ENCODE results near the gene NCOA7. TPM values are rescaled to one million over a fixed set of nuclear protein-coding genes. Genes with fewer than 3 reads are reported as not detected.

The NCOA7 gene
- total RNA-seq, 1 donor from 2014 or later, result 33.4 TPM

DNA sequence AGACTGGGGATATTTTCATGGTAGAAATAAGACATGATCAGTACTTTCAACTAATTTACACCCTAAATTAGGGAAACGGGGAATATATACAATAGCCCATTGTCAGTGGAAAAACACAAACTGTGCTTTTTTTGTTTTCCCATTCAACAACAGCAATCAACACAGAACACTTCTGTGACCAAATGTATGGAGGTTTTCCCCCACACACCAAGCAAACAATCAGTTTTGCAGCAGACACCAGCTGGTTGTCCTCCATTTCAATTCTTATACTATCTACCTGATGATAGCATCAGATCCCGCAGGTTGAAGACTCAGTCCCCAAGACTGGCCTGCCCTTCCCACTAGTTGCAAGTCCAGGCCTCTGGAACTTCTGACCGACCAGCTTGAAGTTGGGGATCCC is 170.4 kb downstream of the NCOA7 start:
- no peak for DNase-seq
- ChIA-PET CTCF (interaction anchor here (1.1 to 2.0 kb wide), 2 partner anchors 12 to 180 kb away, joined by 3 to 6 read pairs; no protein-coding TSS in a partner anchor), POLR2A (no interaction called here)
- Mint-ChIP-seq H3K9me3 (no peaks in the 10 kb centered on the region), H3K4me1 (peaks cover 12% of the 10 kb centered on the region), H3K27me3 (no peaks in the 10 kb centered on the region), H3K27ac (no peak overlapping the region), H3K36me3 (ENCODE audit: low read depth) (peaks cover 18% of the 10 kb centered on the region), H3K4me3 (no peak overlapping the region)
- intact Hi-C loops (cut with micrococcal nuclease), result no loop called here
- no peak for ATAC-seq (ENCODE audit: low read depth)
- no peak for TF ChIP-seq CTCF (IDR thresholded peaks at IDR 0.05)

GRCh38 chr6:125962900-125963497 is 172.2 kb downstream of the NCOA7 start:
- ATAC-seq (ENCODE audit: low read depth) (no peak), DNase-seq (no peak)
- Mint-ChIP-seq H3K27ac (no peak overlapping the region), H3K4me1 (peaks cover 25% of the 10 kb centered on the region), H3K9me3 (no peaks in the 10 kb centered on the region), H3K27me3 (no peaks in the 10 kb centered on the region), H3K4me3 (no peak overlapping the region), H3K36me3 (ENCODE audit: low read depth) (peaks cover 29% of the 10 kb centered on the region)
- CTCF ChIA-PET, result interaction anchor here (2.0 kb wide), 1 partner anchor 182 kb away, joined by 6 read pairs; no protein-coding TSS in a partner anchor
- no peak for TF ChIP-seq CTCF (IDR thresholded peaks at IDR 0.05)
- POLR2A ChIA-PET, result no interaction called here
- intact Hi-C loops (cut with micrococcal nuclease), result no loop called here

DNA sequence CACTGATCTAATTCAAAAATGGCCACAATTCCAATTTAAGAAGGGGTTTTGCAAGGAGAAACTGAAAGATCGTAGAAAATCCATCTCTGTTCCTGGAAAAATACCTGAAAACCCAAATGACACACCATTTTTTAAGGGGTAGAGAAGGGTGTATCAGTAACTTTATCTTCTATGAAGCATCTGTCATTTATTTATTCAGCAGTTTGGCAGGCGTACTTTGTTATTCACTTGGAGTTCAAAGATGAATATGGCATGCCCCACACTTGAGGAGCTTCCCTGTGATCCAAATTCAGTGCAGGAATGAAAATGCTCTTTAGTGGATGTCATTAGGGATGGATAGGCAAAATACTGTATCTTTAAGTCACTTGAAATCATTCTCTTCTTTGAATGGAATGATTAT is 173.1 kb downstream of the NCOA7 start:
- POLR2A ChIA-PET, result interaction anchor here (1.8 kb wide), 1 partner anchor 7 kb away, joined by 7 read pairs; the partner anchor contains the start of gene HINT3
- ATAC-seq (ENCODE audit: low read depth), result no peak
- Mint-ChIP-seq H3K27ac (no peak overlapping the region), H3K9me3 (no peaks in the 10 kb centered on the region), H3K36me3 (ENCODE audit: low read depth) (peaks cover 37% of the 10 kb centered on the region), H3K4me3 (no peak overlapping the region), H3K27me3 (no peaks in the 10 kb centered on the region), H3K4me1 (peaks cover 33% of the 10 kb centered on the region)
- CTCF ChIA-PET, result interaction anchor here (1.2 to 1.7 kb wide), 2 partner anchors 7 to 11 kb away, joined by 6 to 11 read pairs; partner anchors contain the start of gene HINT3
- no peak for TF ChIP-seq CTCF (IDR thresholded peaks at IDR 0.05)
- intact Hi-C loops (cut with micrococcal nuclease), result no loop called here
- DNase-seq, result no peak

DNA sequence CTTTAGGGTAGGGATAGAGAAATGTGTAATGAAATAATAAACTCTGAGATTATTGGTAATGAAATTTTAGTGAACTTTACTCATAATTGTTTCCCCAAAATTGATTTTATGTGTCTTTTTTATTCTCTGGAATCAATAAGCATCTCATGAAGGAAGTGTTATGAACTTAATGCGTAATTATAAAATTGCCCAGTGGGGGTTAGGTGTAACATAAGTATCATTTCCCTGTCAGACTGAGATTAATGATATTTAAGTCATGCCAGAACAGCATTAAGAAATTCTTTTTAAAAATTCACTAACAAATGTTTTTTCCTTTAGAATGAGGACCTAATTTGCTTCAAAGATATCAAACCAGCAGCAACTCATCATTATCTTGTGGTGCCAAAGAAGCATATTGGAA is 175.8 kb downstream of the NCOA7 start:
- H3K36me3 Mint-ChIP-seq (ENCODE audit: low read depth), result peaks cover 45% of the 10 kb centered on the region
- H3K27ac Mint-ChIP-seq, result no peak overlapping the region
- no peak for TF ChIP-seq CTCF (IDR thresholded peaks at IDR 0.05)
- no peaks in the 10 kb centered on the region for H3K27me3 Mint-ChIP-seq
- CTCF ChIA-PET, result no interaction called here
- H3K9me3 Mint-ChIP-seq, result no peaks in the 10 kb centered on the region
- ATAC-seq (ENCODE audit: low read depth), result no peak
- no peak overlapping the region for H3K4me3 Mint-ChIP-seq
- peaks cover 45% of the 10 kb centered on the region for H3K4me1 Mint-ChIP-seq
- intact Hi-C loops (cut with micrococcal nuclease), result no loop called here
- DNase-seq, result no peak
- POLR2A ChIA-PET, result no interaction called here

DNA sequence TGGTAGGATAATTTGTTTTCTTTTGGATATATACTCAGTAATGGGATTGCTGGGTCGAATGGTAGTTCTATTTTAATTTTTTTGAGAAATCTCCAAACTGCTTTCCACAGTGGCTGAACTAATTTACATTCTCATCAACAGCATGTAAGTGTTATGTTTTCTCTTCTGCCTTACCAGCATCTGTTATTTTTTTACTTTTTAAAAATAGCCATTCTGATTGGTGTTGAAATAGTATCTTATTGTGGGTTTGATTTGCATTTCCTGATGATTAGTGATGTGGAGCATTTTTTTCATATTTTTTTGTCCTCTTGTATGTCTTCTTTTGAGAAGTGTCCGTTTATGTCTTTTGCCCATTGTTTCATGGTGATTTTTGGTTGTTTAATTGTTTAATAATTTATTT is 177.7 kb downstream of the NCOA7 start:
- Mint-ChIP-seq H3K27me3 (no peaks in the 10 kb centered on the region), H3K36me3 (ENCODE audit: low read depth) (peaks cover 50% of the 10 kb centered on the region), H3K27ac (peak overlapping the region; percentile 3), H3K4me3 (peak overlapping the region; percentile 28), H3K9me3 (no peaks in the 10 kb centered on the region), H3K4me1 (peaks cover 38% of the 10 kb centered on the region)
- ChIA-PET POLR2A (interaction anchor here (1.0 to 1.2 kb wide), 2 partner anchors 11 to 12 kb away, joined by 3 to 5 read pairs; partner anchors contain the start of gene HINT3), CTCF (interaction anchor here (2.5 to 2.7 kb wide), 2 partner anchors 11 to 178 kb away, joined by 8 to 12 read pairs; partner anchors contain the start of genes HINT3 and NCOA7)
- intact Hi-C loops (cut with micrococcal nuclease), result no loop called here
- no peak for TF ChIP-seq CTCF (IDR thresholded peaks at IDR 0.05)
- ATAC-seq (ENCODE audit: low read depth) (no peak), DNase-seq (no peak)

Data from activated B cell treated with CpG ODN at 0.5 μM for 24 hours (primary cell).